Inferior parietal cortex (tissue), 1 donor: ENCODE data around the gene VPS37C.
"Not testable (repeated sequence)": the region's sequence is repeated elsewhere in the genome, so short reads cannot be mapped to it uniquely, and the experiment has no call there.

Source experiments
- DNase-seq: peaks from one replicate; pipeline ENCODE4 v3.0.0-alpha.2; 2016; ENCODE audit errors: extremely low spot score

The VPS37C gene

DNA sequence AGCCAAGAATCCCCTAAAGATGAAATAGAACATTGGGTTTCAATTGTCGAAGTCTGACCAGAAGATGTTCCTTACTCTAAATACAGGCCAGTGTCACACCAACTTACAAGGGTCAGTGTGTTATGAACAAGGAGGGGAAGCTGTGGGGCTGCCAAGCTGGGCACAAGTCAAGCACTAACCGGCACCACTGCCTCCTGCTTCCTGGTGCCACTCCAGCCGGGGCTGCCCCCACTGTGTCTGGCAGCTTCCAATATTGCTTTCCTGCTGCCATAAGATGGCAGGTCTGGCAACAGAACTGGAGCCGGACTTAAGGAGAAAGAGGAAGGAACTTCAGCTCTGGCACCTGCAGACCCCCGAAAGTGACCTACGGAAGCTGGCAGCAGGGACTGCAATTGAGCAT, 13.7 kb upstream of the VPS37C start:
- DNase-seq, result no peak

- no peak for DNase-seq
These were observed 13.0 kb upstream of the VPS37C start for GRCh38 chr11:61174273-61174672.

GRCh38 chr11:61173456-61173855, 12.2 kb upstream of the VPS37C start:
- no peak for DNase-seq

DNA sequence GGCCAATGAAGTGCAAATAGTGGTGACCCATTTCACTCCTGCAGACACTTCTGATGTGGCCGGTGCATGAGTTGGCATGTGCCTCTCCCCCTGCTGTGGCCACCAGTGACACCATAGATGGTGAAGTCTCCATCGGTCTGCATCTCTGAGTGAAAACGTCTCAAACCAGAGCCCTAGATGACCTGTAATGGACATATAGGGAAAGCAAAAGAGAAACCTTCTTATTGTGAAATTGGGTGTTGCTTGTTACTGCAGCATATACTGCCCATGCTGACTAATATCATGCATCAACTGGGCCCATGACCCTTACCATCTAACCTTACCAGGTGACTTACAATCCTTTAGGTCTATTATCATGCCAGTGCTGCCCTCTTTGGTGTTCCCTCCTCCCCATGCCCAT, 11.7 kb upstream of the VPS37C start:
- DNase-seq, result no peak

GRCh38 chr11:61172356-61172755, 11.1 kb upstream of the VPS37C start:
- no peak for DNase-seq

- no peak for DNase-seq
These were observed 10.7 kb upstream of the VPS37C start for GRCh38 chr11:61171907-61172306.

DNA sequence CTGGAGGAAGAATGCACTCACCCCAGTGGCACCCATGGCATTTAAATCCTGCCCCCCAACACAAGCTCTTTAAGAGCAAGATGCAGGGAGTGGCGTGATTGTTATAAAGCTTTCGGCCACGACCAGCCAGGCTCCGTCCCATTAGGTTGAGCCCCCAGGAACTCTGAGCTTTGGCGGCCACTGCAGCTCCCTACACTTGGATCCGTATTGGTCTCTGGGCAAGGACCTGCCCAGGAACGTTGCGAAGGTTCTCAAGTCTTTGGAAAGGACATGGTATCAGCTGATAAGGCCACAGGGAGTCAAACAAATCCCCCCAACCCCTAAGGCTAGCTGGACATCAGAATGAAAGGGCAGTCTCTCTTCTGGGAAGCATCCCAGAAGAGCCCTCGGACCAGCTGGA, 9.3 kb upstream of the VPS37C start:
- DNase-seq, result no peak

DNA sequence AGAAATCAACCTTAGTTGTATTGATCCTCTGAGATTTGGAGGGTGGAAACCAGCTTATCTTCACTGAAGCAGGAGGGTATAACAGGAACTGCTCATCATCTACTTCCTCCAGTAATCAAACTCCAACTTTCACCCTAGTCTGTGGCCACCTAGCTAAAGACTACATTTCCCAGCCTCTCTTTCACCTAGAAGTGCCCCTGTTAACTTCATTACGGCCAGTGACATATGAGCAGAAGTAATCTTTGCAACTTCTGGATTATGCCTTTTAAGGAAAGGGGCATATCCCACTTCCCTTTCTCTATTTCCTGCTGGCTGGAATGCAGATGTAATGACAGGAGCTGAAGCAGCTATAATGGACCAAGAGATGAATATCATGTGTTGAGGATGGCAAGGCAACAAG, 7.6 kb upstream of the VPS37C start:
- DNase-seq, result no peak

- DNase-seq, result no peak
These were observed 6.9 kb upstream of the VPS37C start for GRCh38 chr11:61168042-61168688.

- DNase-seq, result not testable (repeated sequence)
These were observed 5.1 kb upstream of the VPS37C start for GRCh38 chr11:61166331-61166730.

GRCh38 chr11:61165785-61166184, 4.6 kb upstream of the VPS37C start:
- DNase-seq, result not testable (repeated sequence)

DNA sequence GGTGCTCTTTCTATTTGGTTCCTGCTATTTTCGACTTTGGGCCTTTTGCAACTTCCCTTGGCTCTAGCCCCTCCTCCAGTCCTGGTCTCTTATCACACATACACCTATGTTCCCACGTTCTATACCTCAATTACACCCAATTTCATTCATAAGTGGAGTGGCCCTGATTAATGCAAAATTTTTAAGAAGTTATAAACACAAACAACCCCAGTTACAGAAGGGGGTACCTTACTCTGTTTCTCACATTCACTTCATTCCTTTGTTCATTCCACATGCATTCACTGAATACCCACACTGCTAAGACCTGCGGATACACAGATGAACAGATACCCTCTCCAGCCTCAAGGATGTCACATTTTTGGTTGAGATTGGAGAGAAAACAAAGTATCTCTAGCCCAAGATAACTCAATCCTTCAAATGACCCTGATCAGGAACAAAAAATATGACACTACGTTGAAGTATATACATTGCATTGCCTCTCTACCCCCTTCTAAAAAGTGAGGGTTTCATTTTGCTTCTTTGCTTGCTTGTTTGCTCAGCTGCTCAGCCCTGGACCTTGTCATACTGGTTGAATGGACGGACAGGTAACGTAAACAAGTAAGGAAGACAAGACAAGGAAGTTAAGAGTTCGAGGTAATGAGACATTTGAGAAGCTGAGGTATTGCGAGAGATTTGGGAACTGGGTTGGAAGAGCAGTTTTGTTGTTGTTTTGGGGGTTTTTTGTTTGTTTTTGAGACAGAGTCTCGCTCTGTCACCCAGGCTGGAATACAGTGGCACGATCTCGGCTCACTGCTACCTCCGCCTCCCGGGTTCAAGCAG, 3.6 kb upstream of the VPS37C start:
- DNase-seq, result no peak

DNA sequence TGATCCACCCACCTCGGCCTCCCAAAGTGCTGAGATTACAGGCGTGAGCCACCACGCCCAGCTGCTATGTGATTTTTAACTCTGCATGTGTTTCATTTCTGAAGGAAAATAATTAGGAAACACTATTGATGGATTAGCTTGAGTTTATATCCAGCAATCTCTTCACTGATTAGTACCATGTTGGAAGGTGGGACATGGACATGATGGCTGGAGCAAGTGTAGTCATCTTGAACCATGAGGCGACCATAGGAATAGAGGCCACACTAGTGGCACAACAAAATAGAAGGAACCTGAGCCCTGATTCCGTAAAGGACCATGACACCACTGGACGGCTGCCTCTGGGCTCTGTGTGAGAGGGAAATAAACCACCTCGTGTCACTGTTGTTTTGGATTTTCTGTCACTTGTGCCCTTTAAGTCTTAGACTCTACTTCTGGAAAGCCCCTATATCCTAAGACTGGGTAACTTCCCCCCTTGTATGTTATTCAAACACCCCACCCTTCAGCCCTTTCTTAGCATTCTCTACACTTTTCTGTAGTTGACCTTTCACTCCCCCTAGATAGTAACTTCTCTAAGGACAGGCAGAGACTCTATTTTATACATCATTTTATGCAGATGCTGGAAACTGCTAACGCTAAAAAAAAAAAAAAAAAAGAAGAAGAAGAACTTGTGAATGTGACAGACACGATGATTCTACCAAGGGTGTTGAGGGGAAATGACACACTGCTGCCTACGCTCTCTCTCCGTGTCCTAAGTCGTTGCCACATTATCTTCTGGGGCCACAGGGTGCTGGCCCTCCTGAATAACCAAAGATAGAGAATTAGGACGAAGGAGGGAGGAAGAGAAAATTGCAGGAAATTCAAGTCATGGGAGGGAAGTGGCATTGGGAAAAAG, 2.7 kb upstream of the VPS37C start:
- DNase-seq, result no peak

- no peak for DNase-seq
These were observed 1.8 kb upstream of the VPS37C start for GRCh38 chr11:61163021-61163420.

- peak; percentile 76 for DNase-seq
These were observed 1.1 kb upstream of the VPS37C start for GRCh38 chr11:61162092-61162941.

DNA sequence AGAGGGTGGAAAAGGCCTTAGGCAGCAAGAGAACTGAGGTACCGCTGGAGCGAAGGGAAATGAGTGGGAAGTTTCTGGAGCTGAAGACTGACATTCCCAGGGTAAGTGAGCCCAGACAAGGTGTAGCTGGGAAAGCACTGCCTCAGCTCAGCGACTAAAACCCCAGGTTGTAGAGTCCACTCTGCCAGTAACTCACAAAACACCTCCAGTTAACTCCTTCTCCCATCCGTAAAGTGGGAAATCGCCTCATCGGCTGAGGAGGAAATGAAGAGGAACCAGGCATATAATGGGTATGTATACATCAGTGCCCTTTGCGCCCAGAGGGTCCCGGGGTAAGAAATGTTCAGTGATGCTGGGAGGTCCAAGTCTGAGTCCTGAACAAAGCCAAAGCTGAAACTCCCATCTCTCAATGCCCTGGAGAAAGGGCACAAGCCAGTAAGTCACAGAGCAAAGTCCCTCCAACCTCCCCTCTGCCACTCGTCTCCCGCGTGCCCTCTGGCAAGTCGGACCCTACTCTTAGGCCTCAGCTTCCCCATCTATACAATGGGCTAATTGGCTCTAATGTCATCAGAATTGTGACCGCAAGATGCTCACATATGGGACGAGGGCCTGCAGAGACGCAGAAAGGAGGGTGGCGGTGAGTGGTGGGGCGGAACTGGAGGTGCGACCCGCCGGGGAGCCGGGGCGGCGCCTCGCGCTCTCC, 588 bp downstream of the VPS37C start:
- DNase-seq, result no peak

DNA sequence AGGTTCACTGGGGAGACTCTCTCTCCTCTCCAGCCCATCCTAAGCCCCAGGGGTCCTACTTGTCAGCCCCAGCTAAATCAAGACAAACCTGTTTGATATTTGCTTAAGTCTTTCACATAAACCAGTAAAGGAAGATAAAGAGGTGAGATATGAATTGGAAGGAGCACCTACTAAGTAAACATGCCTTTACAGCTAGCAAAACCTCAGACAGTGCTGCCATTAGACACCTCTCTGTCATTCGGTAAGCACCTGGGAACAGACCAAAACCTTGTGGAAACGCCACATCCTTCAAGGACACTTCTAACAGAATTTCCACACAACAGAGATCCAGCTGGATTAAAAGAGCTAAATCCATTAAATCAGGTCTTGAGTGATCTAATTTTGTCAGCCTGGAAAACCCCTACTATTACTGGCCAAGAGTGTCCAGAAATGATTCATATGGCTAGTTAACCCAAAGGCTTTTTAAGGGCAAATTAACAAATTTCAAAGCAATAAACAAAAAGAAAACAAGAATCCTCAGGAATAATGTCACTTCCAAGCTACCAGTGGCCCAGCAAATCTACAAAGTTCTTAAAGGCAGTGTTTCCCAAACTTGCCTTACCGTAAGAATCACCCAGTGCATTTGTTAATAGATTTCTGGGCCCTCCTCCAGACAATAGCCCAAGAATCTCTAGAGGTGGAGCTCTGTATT, 2.4 kb downstream of the VPS37C start:
- DNase-seq, result no peak

DNA sequence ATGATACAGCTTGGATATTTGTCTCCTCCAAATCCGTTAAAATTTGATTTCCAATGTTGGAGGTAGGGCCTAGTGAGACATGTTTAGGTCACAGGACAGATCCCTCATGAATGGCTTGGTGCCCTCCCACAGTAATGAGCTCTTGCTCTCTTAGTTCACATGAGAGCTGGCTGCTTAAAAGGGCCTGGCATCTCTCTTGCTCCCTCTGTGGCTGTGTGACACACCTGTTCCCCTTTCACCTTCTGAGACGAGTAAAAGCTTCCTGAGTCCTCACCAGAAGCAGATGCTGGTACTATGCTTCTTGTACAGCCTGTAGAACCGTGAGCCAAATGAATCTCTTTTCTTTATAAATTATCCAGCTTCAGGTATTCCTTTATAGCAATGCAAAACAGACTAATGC, 3.5 kb downstream of the VPS37C start:
- DNase-seq, result no peak

DNA sequence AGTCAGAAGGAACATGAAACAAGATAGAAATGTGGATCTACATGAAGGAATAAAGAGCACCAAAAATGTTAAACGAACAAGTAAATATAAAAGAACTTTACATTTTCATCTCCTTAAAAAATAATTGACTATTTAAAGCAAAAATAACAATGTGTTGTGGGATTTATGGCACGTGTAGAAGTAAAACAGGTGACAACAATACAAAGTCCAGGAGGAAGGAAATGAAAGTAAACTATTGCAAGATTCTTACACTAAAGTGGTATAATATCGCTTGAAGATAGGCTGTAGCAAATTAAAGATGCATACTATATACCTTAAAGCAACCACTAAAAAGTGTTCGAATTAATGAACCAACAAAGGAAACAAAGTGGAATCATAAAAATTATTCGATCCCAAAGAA, 5.5 kb downstream of the VPS37C start:
- DNase-seq, result no peak

DNA sequence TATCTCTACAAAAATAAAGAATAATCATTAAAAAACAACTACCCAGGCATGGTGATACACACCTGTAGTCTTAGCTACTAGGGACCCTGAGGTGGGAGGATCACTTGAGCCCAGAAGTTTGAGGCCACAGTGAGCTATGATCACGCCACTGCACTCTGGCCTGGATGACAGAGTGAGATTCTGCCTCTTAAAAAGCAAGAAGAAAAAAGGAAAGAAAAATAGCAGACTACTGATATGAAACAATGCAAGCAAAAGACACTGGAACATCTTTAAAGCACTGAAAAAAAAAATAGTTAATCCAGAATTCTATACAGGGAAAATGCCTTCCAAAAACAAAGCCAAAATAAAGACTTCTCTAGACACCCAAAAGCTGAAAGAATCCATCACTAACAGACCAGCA, 5.9 kb downstream of the VPS37C start:
- no peak for DNase-seq
